GM12878 (cell line): Measurements from ENCODE around the gene EPAS1. TPM values are rescaled to one million over a fixed set of nuclear protein-coding genes. Genes with fewer than 3 reads are reported as not detected.

Experiments
- ATAC-seq: fragments of 200-7000 bp; cut with Tn5 transposase; 3 replicates; pipeline ENCODE4 v1.9.1; 2020; ENCODE audit warnings: mild to moderate bottlenecking, moderate library complexity
- BruUV-seq: library from RNA; stranded (reverse); fragments of 400-500 nt; replicated peaks from 2 replicates; lab custom pipeline; 2021; lab: Mats Ljungman, UMichigan
- CTCF ChIA-PET: fragments of 300-600 bp; sonication (Branson Sonifier 250); formaldehyde crosslinking; extraction: SDS; loops from one replicate; lab custom pipeline; 2021; ENCODE audit warnings: inconsistent platforms; lab: Yijun Ruan, JAX
- POLR2A ChIA-PET: fragments of 350-600 bp; formaldehyde crosslinking; extraction: SDS; loops from one replicate; lab custom pipeline; 2021; ENCODE audit warnings: inconsistent platforms; lab: Charles Lee
- RAD21 ChIA-PET: fragments of 300-600 bp; sonication (Branson Sonifier 250); formaldehyde crosslinking; loops from one replicate; lab custom pipeline; 2023; ENCODE audit warnings: antibody characterized with exemption; ENCODE audit not compliant: unreplicated experiment; lab: Charles Lee
- SMC1A ChIA-PET: fragments of 300-600 bp; sonication (Branson Sonifier 250); formaldehyde crosslinking; loops from one replicate; lab custom pipeline; 2023; ENCODE audit not compliant: unreplicated experiment, uncharacterized antibody; lab: Charles Lee
- DNase-seq: peaks from one replicate; pipeline ENCODE4 v3.0.0-alpha.2; 2011; ENCODE audit warnings: low read depth, low spot score
- FAIRE-seq: peaks from 3 replicates; lab custom pipeline; 2011; peaks lifted over from hg19 to GRCh38; lab: Jason Lieb, UNC
- H2AFZ ChIP-seq: 2 replicates; pipeline ENCODE4 v1.6.0; 2011; ENCODE audit warnings: low read depth, low read length, control low read depth; ENCODE audit not compliant: control insufficient read depth
- H3K27ac ChIP-seq: 2 replicates; pipeline ENCODE4 v1.5.1; 2011; ENCODE audit warnings: control low read depth; ENCODE audit not compliant: control insufficient read depth, insufficient read depth
- H3K27me3 ChIP-seq, 2 experiments: replicated peaks in 1 of 2; 2 replicates each; pipeline versions ENCODE4 v1.6.0 to v1.6.1; 2011; ENCODE audit warnings: low read length in 1 of 2; ENCODE audit not compliant: control insufficient read depth in 2 of 2, insufficient read depth in 2 of 2
- H3K36me3 ChIP-seq, 2 experiments: 2 replicates each; pipeline ENCODE4 v1.5.1; 2011; ENCODE audit warnings: low read length in 1 of 2; ENCODE audit not compliant: control insufficient read depth in 2 of 2, insufficient read depth in 2 of 2
- H3K4me1 ChIP-seq: 2 replicates; pipeline ENCODE4 v1.6.1; 2011; ENCODE audit warnings: mild to moderate bottlenecking, low read length, moderate library complexity, mixed read lengths; ENCODE audit not compliant: control insufficient read depth, insufficient read depth
- H3K4me2 ChIP-seq: 2 replicates; pipeline ENCODE4 v1.6.0; 2011; ENCODE audit warnings: control low read depth; ENCODE audit not compliant: control insufficient read depth, insufficient read depth
- H3K4me3 ChIP-seq: fragments of 200-600 bp; sonication (generic); 2 replicates; pipeline ENCODE4 v1.5.1; 2016
- H3K79me2 ChIP-seq: 2 replicates; pipeline ENCODE4 v1.6.0; 2011; ENCODE audit warnings: low read length; ENCODE audit not compliant: control insufficient read depth, insufficient read depth
- H3K9ac ChIP-seq: 2 replicates; pipeline ENCODE4 v1.8.0; 2011; ENCODE audit warnings: low read length, control low read depth, mixed read lengths; ENCODE audit not compliant: control insufficient read depth, insufficient read depth
- H3K9me3 ChIP-seq: replicated peaks from 3 replicates; pipeline ENCODE4 v1.5.1; 2011; ENCODE audit warnings: mild to moderate bottlenecking, low read length; ENCODE audit not compliant: control insufficient read depth, insufficient read depth
- H4K20me1 ChIP-seq: 2 replicates; pipeline ENCODE4 v1.6.0; 2011; ENCODE audit not compliant: control insufficient read depth, insufficient read depth
- ASH2L ChIP-seq: fragments of 300-600, 200-600 bp; sonication (generic); IDR thresholded peaks from 2 replicates; pipeline ENCODE4 v1.6.1; 2017; ENCODE audit warnings: low read depth, mild to moderate bottlenecking, borderline replicate concordance
- ATF7 ChIP-seq: fragments of 450-650 bp; IDR thresholded peaks from 2 replicates; pipeline ENCODE4 v1.6.1; 2016; ENCODE audit warnings: low read depth, mild to moderate bottlenecking
- FOXK2 ChIP-seq: fragments of 450-650 bp; IDR thresholded peaks from 2 replicates; pipeline ENCODE4 v1.6.1; 2017; ENCODE audit warnings: mild to moderate bottlenecking, moderate library complexity
- HCFC1 ChIP-seq: fragments of 150-350 bp; IDR thresholded peaks from 2 replicates; pipeline ENCODE4 v1.6.1; 2014; ENCODE audit warnings: low read length
- HDAC6 ChIP-seq: fragments of 200-600 bp; sonication (generic); IDR thresholded peaks from one replicate; pipeline ENCODE4 v1.8.0; 2017; ENCODE audit warnings: antibody characterized with exemption; ENCODE audit not compliant: unreplicated experiment
- HSF1 ChIP-seq: fragments of 150-350 bp; IDR thresholded peaks from 2 replicates; pipeline ENCODE4 v1.6.1; 2014; ENCODE audit warnings: mild to moderate bottlenecking, low read depth, low read length
- KLF5 ChIP-seq: fragments of 450-650 bp; IDR thresholded peaks from 2 replicates; pipeline ENCODE4 v1.6.1; 2014; ENCODE audit warnings: mild to moderate bottlenecking; ENCODE audit not compliant: partially characterized antibody
- MAX ChIP-seq: IDR thresholded peaks from 2 replicates; pipeline ENCODE4 v1.6.1; 2012; ENCODE audit warnings: low read depth, low read length, improper control_type of control experiment
- MTA2 ChIP-seq: fragments of 450-650 bp; IDR thresholded peaks from 2 replicates; pipeline ENCODE4 v1.6.1; 2016; ENCODE audit warnings: low read depth, mild to moderate bottlenecking, moderate library complexity
- NFYA ChIP-seq: IDR thresholded peaks from 2 replicates; pipeline ENCODE4 v1.6.1; 2011; ENCODE audit warnings: low read depth, mild to moderate bottlenecking, low read length, improper control_type of control experiment, borderline replicate concordance
- NKRF ChIP-seq: fragments of 450-650 bp; conservative IDR thresholded peaks from 2 replicates; pipeline ENCODE4 v1.6.1; 2017; ENCODE audit warnings: mild to moderate bottlenecking, moderate library complexity
- RBBP5 ChIP-seq: fragments of 200-600 bp; sonication (generic); conservative IDR thresholded peaks from 2 replicates; pipeline ENCODE4 v1.6.1; 2016
- SIX5 ChIP-seq: IDR thresholded peaks from 2 replicates; pipeline ENCODE4 v1.6.1; 2011; ENCODE audit warnings: mild to moderate bottlenecking, low read depth, low read length, moderate library complexity; ENCODE audit not compliant: severe bottlenecking
- WGBS: methylation state at CpG from one replicate; pipeline ENCODE4 v1.1.6; 2016; ENCODE audit warnings: low lambda C conversion rate; ENCODE audit not compliant: insufficient replicate concordance, insufficient coverage; ENCODE audit errors: missing lambda C conversion rate; 5-methylcytosine and 5-hydroxymethylcytosine counted together
- in situ Hi-C: fragments of 300-500 bp; cut with MboI; formaldehyde crosslinking; loops from 9 replicates; pipeline ENCODE4 v1.14.3; 2018; ENCODE audit warnings: mixed read lengths
- intact Hi-C: fragments of 100-400 bp; cut with micrococcal nuclease; formaldehyde crosslinking; loops from one replicate; pipeline ENCODE4 v1.14.2; 2022; ENCODE audit not compliant: unreplicated experiment
- polyA plus RNA-seq, 11 experiments: library from polyadenylated mRNA; depleted of rRNA in 4 of 11; unstranded in 6 of 11; stranded (reverse) in 5 of 11; fragments of >200 nt; fragmentation: Nextera tagmentation in 4 of 11; fragmentation: Illumina TruSeq in 1 of 11; extraction: Ambion mirVana in 4 of 11; extraction: Trizol in 1 of 11; gene quantifications; 1 replicate in 1 of 11; 2 replicates in 10 of 11; pipeline versions ENCODE4 v1.2.1 to v1.2.3, GENCODE V29; 2011 to 2016; ENCODE audit warnings: inconsistent platforms in 2 of 11, missing spikeins in 2 of 11, low read depth in 1 of 11
- total RNA-seq, 4 experiments: library from RNA; depleted of rRNA in 3 of 4; stranded (reverse); fragments of >200 nt in 3 of 4; fragmentation: Illumina TruSeq in 1 of 4; extraction: Trizol in 1 of 4; gene quantifications; 2 replicates each; pipeline versions ENCODE4 v1.2.1 to v1.2.3, GENCODE V29; 2013 to 2021

The EPAS1 gene
- total and polyA plus RNA-seq, 10 of the 15 experiments (the other 5 are each of a cell fraction or from before 2014, with no cell fraction given), result 0.11 to 22.0 (median 1.3) TPM; not detected in 1

- WGBS, result 69% methylated on average over 5 of the region's 5 CpGs
- intact Hi-C loops, result no loop called here
- SMC1A ChIA-PET, result no interaction called here
These were observed 7.1 kb upstream of the EPAS1 start for GRCh38 chr2:46290078-46290477.

GRCh38 chr2:46293466-46293865 is 3.7 kb upstream of the EPAS1 start:
- in situ Hi-C loops, result no loop called here
- H3K36me3 ChIP-seq, result no peaks in the 10 kb centered on the region
- DNase-seq (no peak), FAIRE-seq (no peak), ATAC-seq (no peak)
- no peak overlapping the region for H2AFZ ChIP-seq
- H3K9ac ChIP-seq, result no peak overlapping the region
- ChIA-PET SMC1A (interaction anchor here (1.1 to 2.2 kb wide), 7 partner anchors 10 to 231 kb away, joined by 3 to 21 read pairs (median 6); no protein-coding TSS in a partner anchor), RAD21 (interaction anchor here (0.7 to 2.4 kb wide), 8 partner anchors 13 to 231 kb away, joined by 3 to 24 read pairs (median 3); no protein-coding TSS in a partner anchor), CTCF (interaction anchor here (0.8 to 2.8 kb wide), 15 partner anchors 9 to 283 kb away, joined by 3 to 21 read pairs (median 4); no protein-coding TSS in a partner anchor), POLR2A (interaction anchor here (0.7 kb wide), 1 partner anchor 29 kb away, joined by 3 read pairs; no protein-coding TSS in a partner anchor)
- H3K4me2 ChIP-seq, result no peak overlapping the region
- no peak overlapping the region for H3K4me3 ChIP-seq
- peaks cover under 1 to 20% of the 10 kb centered on the region in 2 experiments; a peak in 2 of 4 replicates for H3K27me3 ChIP-seq
- no peaks in the 10 kb centered on the region for H3K9me3 ChIP-seq
- no peaks in the 10 kb centered on the region for H4K20me1 ChIP-seq
- peaks cover 8% of the 10 kb centered on the region for H3K4me1 ChIP-seq
- H3K79me2 ChIP-seq, result no peaks in the 10 kb centered on the region
- intact Hi-C loops, result no loop called here
- BruUV-seq, result no TSS peak
- no peak overlapping the region for H3K27ac ChIP-seq
- TF ChIP-seq NFYA (no peak), NKRF (no peak), RBBP5 (no peak), FOXK2 (no peak), HSF1 (no peak), ATF7 (no peak), MTA2 (no peak), HCFC1 (no peak), HDAC6 (no peak), SIX5 (no peak), MAX (no peak), KLF5 (no peak)
- WGBS, result 36% methylated on average over 4 of the region's 4 CpGs

More at GRCh38 chr2:46290078-46290477, 7.1 kb upstream of the EPAS1 start:
- no peaks in the 10 kb centered on the region for H3K36me3 ChIP-seq
- H3K4me2 ChIP-seq, result no peak overlapping the region
- H3K9ac ChIP-seq, result no peak overlapping the region
- no peak overlapping the region for H3K27ac ChIP-seq
- TF ChIP-seq ASH2L, result no peak
- TF ChIP-seq, all 136 proteins: peak for 0
- Histone ChIP-seq H3K4me3 (no peak overlapping the region), H4K20me1 (no peaks in the 10 kb centered on the region), H3K79me2 (no peaks in the 10 kb centered on the region), H3K9me3 (no peaks in the 10 kb centered on the region), H3K27me3 (peaks cover 0 to 3% of the 10 kb centered on the region in 2 experiments; a peak in 1 of 4 replicates), H2AFZ (no peak overlapping the region), H3K4me1 (no peaks in the 10 kb centered on the region)
- BruUV-seq, result no TSS peak
- DNase-seq (no peak), ATAC-seq (no peak), FAIRE-seq (no peak)
- in situ Hi-C loops, result no loop called here
- ChIA-PET POLR2A (no interaction called here), CTCF (interaction anchor here (0.7 kb wide), 1 partner anchor 76 kb away, joined by 3 read pairs; no protein-coding TSS in a partner anchor), RAD21 (no interaction called here)
